Body of pancreas (tissue), 4 donors: Measurements from ENCODE around the gene RNF213.

ENCODE experiments used
- POLR2A ChIP-seq, 3 donors: fragments of 450-650 bp; IDR thresholded peaks; one replicate each; pipeline ENCODE4 v1.6.1; 2016; ENCODE audit warnings: antibody characterized with exemption in 3 of 3, mild to moderate bottlenecking in 2 of 3
- TF ChIP-seq, protein P1 (sequence below), 7 experiments: fragments of 450-650 bp in 4 of 7; fragments of 200-600 bp in 3 of 7; sonication (generic) in 3 of 7; IDR thresholded peaks; one replicate each; pipeline ENCODE4 v1.5.1; 2016 to 2019; ENCODE audit warnings: antibody characterized with exemption in 7 of 7

DNA sequence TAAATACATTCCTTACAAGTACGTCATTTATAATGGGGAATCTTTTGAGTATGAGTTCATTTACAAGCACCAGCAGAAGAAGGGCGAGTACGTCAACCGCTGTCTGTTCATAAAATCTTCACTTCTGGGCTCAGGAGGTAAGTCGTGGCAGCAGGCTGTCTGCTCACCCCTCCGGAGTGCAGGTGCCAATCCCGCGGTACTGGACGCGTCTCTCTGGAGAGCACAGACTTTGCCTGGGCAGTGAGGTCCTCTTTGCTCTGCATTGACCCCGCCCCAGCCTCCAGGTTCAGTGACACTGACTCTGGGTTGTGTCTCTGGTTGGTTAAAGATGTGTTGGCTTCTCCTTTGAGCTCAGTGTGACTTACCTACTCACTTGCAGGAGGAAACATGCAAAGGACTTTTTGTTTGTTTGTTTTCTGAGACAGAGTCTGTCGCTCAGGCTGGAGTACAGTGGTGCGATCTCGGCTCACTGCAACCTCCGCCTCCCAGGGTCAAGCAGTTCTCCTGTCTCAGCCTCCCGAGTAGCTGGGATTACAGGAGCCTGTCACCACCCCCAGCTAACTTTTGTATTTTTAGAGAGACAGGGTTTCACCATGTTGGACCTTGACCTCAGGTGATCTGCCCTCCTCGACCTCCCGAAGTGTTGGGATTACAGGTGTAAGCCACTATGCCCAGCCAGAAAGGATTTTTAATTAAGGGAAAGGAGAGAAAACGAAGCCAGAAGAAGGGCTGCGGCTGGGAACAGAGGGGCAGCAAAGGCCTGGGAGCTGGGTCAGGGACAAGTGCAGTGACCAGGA lies 31.2 kb downstream of the RNF213 start:
- no peak for TF ChIP-seq POLR2A (IDR thresholded peaks at IDR 0.05)
- TF ChIP-seq, protein P1, sequence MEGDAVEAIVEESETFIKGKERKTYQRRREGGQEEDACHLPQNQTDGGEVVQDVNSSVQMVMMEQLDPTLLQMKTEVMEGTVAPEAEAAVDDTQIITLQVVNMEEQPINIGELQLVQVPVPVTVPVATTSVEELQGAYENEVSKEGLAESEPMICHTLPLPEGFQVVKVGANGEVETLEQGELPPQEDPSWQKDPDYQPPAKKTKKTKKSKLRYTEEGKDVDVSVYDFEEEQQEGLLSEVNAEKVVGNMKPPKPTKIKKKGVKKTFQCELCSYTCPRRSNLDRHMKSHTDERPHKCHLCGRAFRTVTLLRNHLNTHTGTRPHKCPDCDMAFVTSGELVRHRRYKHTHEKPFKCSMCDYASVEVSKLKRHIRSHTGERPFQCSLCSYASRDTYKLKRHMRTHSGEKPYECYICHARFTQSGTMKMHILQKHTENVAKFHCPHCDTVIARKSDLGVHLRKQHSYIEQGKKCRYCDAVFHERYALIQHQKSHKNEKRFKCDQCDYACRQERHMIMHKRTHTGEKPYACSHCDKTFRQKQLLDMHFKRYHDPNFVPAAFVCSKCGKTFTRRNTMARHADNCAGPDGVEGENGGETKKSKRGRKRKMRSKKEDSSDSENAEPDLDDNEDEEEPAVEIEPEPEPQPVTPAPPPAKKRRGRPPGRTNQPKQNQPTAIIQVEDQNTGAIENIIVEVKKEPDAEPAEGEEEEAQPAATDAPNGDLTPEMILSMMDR (IDR thresholded peaks at IDR 0.05) = no peak
